GM11168 (cell line): Measurements from ENCODE around the gene CDC42BPA.
"Not testable (repeated sequence)": the region's sequence is repeated elsewhere in the genome, so short reads cannot be mapped to it uniquely, and the experiment has no call there.

Experiments used
- in situ Hi-C: fragments of 300-500 bp; cut with MboI; formaldehyde crosslinking; loops from one replicate; pipeline ENCODE4 v1.12.0; 2022; ENCODE audit warnings: low sequenced_read_pairs; ENCODE audit not compliant: unreplicated experiment

Gene CDC42BPA

GRCh38 chr1:227270554-227270953 lies 47.7 kb downstream of the CDC42BPA start:
- in situ Hi-C loops = no loop called here

GRCh38 chr1:227268943-227269342 lies 49.3 kb downstream of the CDC42BPA start:
- in situ Hi-C loops = no loop called here

GRCh38 chr1:227265891-227266290 lies 52.4 kb downstream of the CDC42BPA start:
- in situ Hi-C loops = no loop called here

- in situ Hi-C loops = no loop called here
These were observed 54.4 kb downstream of the CDC42BPA start for GRCh38 chr1:227263869-227264268.

- in situ Hi-C loops = no loop called here
These were observed 56.8 kb downstream of the CDC42BPA start for GRCh38 chr1:227261501-227261900.

GRCh38 chr1:227260433-227260832 lies 57.9 kb downstream of the CDC42BPA start:
- in situ Hi-C loops = no loop called here

GRCh38 chr1:227257964-227258363 lies 60.3 kb downstream of the CDC42BPA start:
- in situ Hi-C loops = no loop called here

- in situ Hi-C loops = no loop called here
These were observed 63.1 kb downstream of the CDC42BPA start for GRCh38 chr1:227255086-227255732.

GRCh38 chr1:227253065-227253464 lies 65.2 kb downstream of the CDC42BPA start:
- in situ Hi-C loops = no loop called here

- in situ Hi-C loops = no loop called here
These were observed 72.5 kb downstream of the CDC42BPA start for GRCh38 chr1:227245613-227246320.

GRCh38 chr1:227244339-227245118 lies 73.8 kb downstream of the CDC42BPA start:
- in situ Hi-C loops = no loop called here

GRCh38 chr1:227242811-227243682 lies 75.2 kb downstream of the CDC42BPA start:
- in situ Hi-C loops = no loop called here

GRCh38 chr1:227240983-227241382 lies 77.3 kb downstream of the CDC42BPA start:
- in situ Hi-C loops = no loop called here

- in situ Hi-C loops = no loop called here
These were observed 83.3 kb downstream of the CDC42BPA start for GRCh38 chr1:227234998-227235405.

- in situ Hi-C loops = not testable (repeated sequence)
These were observed 87.2 kb downstream of the CDC42BPA start for GRCh38 chr1:227231128-227231527.

GRCh38 chr1:227228201-227228600 lies 90.1 kb downstream of the CDC42BPA start:
- in situ Hi-C loops = no loop called here

GRCh38 chr1:227227761-227228160 lies 90.5 kb downstream of the CDC42BPA start:
- in situ Hi-C loops = no loop called here

- in situ Hi-C loops = no loop called here
These were observed 92.5 kb downstream of the CDC42BPA start for GRCh38 chr1:227225715-227226346.

- in situ Hi-C loops = no loop called here
These were observed 95.0 kb downstream of the CDC42BPA start for GRCh38 chr1:227223171-227223806.
